ENCODE measurements around the gene CNTNAP2. TPM values are rescaled to one million over a fixed set of nuclear protein-coding genes. Genes with fewer than 3 reads are reported as not detected.
"Not testable (repeated sequence)": the region's sequence is repeated elsewhere in the genome, so short reads cannot be mapped to it uniquely, and the experiment has no call there.

The CNTNAP2 gene
- total and polyA plus RNA-seq, 2 donors (not counting 1 experiment from before 2014, with no cell fraction given), result not detected

DNA sequence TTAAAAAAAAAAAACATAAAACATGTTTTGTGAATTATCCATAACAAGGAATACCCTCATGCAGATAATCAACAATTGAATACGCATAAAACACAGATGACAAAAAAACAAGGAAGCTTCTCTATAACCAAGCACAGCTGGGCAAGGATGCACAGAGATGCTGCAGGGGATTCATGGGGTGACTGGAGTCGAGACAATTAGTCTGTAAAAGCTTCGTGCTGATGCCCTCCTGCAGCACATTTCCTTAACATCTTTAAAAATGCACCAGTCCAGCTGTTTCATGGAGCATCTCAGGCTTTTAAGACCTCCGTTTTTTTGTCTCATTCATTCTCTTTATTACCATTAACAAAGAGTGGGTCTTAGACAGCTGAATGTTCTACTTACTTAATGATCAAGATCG, 1680.0 kb downstream of the CNTNAP2 start:
- Histone ChIP-seq H3K27me3 (ENCODE audit: control insufficient read depth, insufficient read depth, low read length) (no peaks in the 10 kb centered on the region), H3K4me2 (ENCODE audit: extremely low read depth, insufficient read depth, low read length) (no peak overlapping the region), H3K9ac (ENCODE audit: insufficient read depth, low read length) (no peak overlapping the region), H3K4me3 (replicated peaks in 1 of 4; ENCODE audit: control extremely low read depth in 1 of 4, insufficient read depth in 1 of 4, low read depth in 3 of 4, low read length in 4 of 4) (no peak overlapping the region), H2AFZ (ENCODE audit: low read length) (no peak overlapping the region), H3K36me3 (ENCODE audit: control insufficient read depth, insufficient read depth, low read length) (no peaks in the 10 kb centered on the region), H3K9me3 (ENCODE audit: control insufficient read depth, insufficient read depth, low read depth, low read length) (no peaks in the 10 kb centered on the region), H3K79me2 (ENCODE audit: control insufficient read depth, insufficient read depth, low read length) (no peaks in the 10 kb centered on the region), H3K27ac (ENCODE audit: insufficient read depth, low read length) (no peak overlapping the region), H3K4me1 (ENCODE audit: control insufficient read depth, extremely low read depth, insufficient read depth, low read length) (no peaks in the 10 kb centered on the region), H4K20me1 (ENCODE audit: control insufficient read depth, extremely low read depth, insufficient read depth, low read length) (no peaks in the 10 kb centered on the region)
- no peak for TF ChIP-seq EZH2 (IDR thresholded peaks at IDR 0.05; ENCODE audit: low read length, missing control alignments)
- TF ChIP-seq, protein P1, sequence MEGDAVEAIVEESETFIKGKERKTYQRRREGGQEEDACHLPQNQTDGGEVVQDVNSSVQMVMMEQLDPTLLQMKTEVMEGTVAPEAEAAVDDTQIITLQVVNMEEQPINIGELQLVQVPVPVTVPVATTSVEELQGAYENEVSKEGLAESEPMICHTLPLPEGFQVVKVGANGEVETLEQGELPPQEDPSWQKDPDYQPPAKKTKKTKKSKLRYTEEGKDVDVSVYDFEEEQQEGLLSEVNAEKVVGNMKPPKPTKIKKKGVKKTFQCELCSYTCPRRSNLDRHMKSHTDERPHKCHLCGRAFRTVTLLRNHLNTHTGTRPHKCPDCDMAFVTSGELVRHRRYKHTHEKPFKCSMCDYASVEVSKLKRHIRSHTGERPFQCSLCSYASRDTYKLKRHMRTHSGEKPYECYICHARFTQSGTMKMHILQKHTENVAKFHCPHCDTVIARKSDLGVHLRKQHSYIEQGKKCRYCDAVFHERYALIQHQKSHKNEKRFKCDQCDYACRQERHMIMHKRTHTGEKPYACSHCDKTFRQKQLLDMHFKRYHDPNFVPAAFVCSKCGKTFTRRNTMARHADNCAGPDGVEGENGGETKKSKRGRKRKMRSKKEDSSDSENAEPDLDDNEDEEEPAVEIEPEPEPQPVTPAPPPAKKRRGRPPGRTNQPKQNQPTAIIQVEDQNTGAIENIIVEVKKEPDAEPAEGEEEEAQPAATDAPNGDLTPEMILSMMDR (conservative IDR thresholded peaks at IDR 0.05 in 1 of 2, IDR thresholded peaks at IDR 0.05 in 1 of 2; ENCODE audit: low read depth in 1 of 2, low read length in 2 of 2), result no peak
- no peak for DNase-seq (ENCODE audit: low read depth in 2 of 2)

DNA sequence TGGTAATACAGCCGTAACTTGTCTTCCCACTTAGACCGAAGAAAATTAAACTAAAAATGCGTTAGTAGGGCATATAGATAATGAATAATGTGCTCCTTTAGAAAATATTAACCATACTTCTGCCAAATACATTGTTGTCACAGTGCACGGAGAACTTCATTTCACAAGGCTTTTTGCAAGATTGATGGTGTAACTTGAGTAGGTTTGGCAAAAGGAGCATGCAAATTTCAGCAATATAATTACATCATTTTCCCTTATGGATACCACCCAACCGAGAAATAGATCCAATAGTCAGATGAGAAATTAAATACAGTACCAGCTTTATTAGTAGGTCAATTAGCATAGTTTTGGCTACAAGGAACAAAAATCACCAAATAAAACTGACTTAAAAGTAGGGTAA, 1681.4 kb downstream of the CNTNAP2 start:
- Histone ChIP-seq H3K9ac (ENCODE audit: insufficient read depth, low read length) (no peak overlapping the region), H3K4me3 (replicated peaks in 1 of 4; ENCODE audit: control extremely low read depth in 1 of 4, insufficient read depth in 1 of 4, low read depth in 3 of 4, low read length in 4 of 4) (no peak overlapping the region), H3K27ac (ENCODE audit: insufficient read depth, low read length) (no peak overlapping the region), H3K9me3 (ENCODE audit: control insufficient read depth, insufficient read depth, low read depth, low read length) (no peaks in the 10 kb centered on the region), H4K20me1 (ENCODE audit: control insufficient read depth, extremely low read depth, insufficient read depth, low read length) (no peaks in the 10 kb centered on the region), H3K4me2 (ENCODE audit: extremely low read depth, insufficient read depth, low read length) (no peak overlapping the region), H2AFZ (ENCODE audit: low read length) (no peak overlapping the region), H3K79me2 (ENCODE audit: control insufficient read depth, insufficient read depth, low read length) (no peaks in the 10 kb centered on the region), H3K36me3 (ENCODE audit: control insufficient read depth, insufficient read depth, low read length) (no peaks in the 10 kb centered on the region), H3K4me1 (ENCODE audit: control insufficient read depth, extremely low read depth, insufficient read depth, low read length) (no peaks in the 10 kb centered on the region), H3K27me3 (ENCODE audit: control insufficient read depth, insufficient read depth, low read length) (no peaks in the 10 kb centered on the region)
- TF ChIP-seq, protein P1 (conservative IDR thresholded peaks at IDR 0.05 in 1 of 2, IDR thresholded peaks at IDR 0.05 in 1 of 2; ENCODE audit: low read depth in 1 of 2, low read length in 2 of 2), result no peak
- no peak for TF ChIP-seq EZH2 (IDR thresholded peaks at IDR 0.05; ENCODE audit: low read length, missing control alignments)
- DNase-seq (ENCODE audit: low read depth in 2 of 2), result peak in 1 of 2 donors; percentile 20

DNA sequence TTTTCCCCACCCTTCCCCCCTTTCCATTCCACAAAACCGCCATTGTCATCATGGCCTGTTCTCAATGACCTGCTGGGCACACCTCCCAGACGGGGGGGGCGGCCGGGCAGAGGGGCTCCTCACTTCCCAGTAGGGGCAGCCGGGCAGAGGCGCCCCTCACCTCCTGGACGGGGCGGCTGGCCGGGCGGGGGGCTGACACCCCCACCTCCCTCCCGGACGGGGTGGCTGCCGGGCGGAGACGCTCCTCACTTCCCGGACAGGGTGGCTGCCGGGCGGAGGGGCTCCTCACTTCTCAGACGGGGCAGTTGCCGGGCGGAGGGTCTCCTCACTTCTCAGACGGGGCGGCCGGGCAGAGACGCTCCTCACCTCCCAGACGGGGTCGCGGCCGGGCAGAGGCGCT, 1685.2 kb downstream of the CNTNAP2 start:
- not testable (repeated sequence) for H3K4me2 ChIP-seq (ENCODE audit: extremely low read depth, insufficient read depth, low read length); H2AFZ ChIP-seq (ENCODE audit: low read length); H4K20me1 ChIP-seq (ENCODE audit: control insufficient read depth, extremely low read depth, insufficient read depth, low read length); H3K27me3 ChIP-seq (ENCODE audit: control insufficient read depth, insufficient read depth, low read length); H3K27ac ChIP-seq (ENCODE audit: insufficient read depth, low read length); H3K4me1 ChIP-seq (ENCODE audit: control insufficient read depth, extremely low read depth, insufficient read depth, low read length); H3K9ac ChIP-seq (ENCODE audit: insufficient read depth, low read length); H3K79me2 ChIP-seq (ENCODE audit: control insufficient read depth, insufficient read depth, low read length); H3K4me3 ChIP-seq (replicated peaks in 1 of 4; ENCODE audit: control extremely low read depth in 1 of 4, insufficient read depth in 1 of 4, low read depth in 3 of 4, low read length in 4 of 4); H3K9me3 ChIP-seq (ENCODE audit: control insufficient read depth, insufficient read depth, low read depth, low read length); H3K36me3 ChIP-seq (ENCODE audit: control insufficient read depth, insufficient read depth, low read length); DNase-seq (ENCODE audit: low read depth in 2 of 2)

All from fibroblast of lung (primary cell).